GM19328 (cell line): ENCODE data around the gene CISD3.
"Not testable (repeated sequence)": the region's sequence is repeated elsewhere in the genome, so short reads cannot be mapped to it uniquely, and the experiment has no call there.

Experiments
- ATAC-seq: cut with Tn5 transposase; IDR thresholded peaks from one replicate; pipeline ENCODE4 v1.9.1; 2021; ENCODE audit warnings: mild to moderate bottlenecking, moderate library complexity; ENCODE audit not compliant: unreplicated experiment

CISD3 gene

DNA sequence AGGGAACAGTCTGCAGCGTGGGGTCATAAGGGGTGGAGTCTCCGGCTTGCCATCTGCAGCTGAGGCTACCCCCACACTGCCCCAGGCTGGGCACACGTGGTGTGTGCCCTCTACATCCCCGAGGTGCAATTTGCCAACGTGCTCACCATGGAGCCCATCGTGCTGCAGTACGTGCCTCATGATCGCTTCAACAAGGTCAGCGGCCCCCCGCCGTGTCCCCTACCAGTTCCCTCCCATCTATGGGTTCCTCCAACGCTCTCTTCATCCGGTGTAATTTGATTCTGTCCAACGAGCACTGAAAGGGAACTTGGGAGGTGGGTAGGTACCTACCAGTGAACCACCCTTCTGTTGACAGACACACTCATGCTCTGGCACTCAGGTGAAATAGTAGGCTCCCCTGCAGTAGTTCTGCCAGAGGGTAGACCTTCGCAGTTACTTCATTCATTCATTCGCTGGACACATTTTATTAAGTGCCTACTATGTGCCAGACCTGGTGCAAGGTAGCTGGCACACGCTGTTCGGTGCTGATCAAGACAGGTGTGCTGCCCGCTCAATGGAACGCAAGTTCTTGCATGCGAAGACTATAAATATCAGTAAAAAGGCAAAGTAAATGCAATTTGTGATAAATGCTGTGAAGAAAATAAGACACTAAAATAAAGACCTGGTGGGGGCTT, 22.3 kb upstream of the CISD3 start:
- no peak for ATAC-seq

DNA sequence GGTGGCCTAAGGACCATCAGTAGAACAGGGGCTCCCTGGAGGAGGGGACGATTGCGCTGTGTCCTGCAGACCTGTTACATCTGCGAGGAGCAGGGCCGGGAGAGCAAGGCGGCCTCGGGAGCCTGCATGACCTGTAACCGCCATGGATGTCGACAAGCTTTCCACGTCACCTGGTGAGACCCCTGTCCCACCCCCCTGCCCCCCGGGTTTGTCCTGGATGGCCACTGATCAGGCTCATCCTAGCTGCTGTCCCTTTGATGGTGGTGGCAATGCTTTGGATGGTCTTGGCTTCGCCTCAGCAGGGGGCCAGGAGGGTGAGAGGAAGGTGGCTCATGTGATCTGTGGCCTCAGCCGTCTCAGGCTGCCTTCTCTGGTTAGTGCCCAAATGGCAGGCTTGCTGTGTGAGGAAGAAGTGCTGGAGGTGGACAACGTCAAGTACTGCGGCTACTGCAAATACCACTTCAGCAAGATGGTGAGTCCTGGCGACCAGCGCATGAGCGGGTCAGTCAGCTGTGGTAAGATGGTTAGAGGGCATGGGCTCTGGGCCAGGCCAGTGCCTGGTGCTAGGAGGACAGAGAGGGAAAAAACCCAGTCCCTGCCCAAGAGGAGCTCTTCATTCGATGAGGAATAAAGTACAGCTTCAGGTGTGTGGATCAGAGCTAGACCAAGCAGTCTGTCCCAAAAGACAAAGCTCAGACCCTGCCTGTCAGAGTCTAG, 20.9 kb upstream of the CISD3 start:
- no peak for ATAC-seq

GRCh38 chr17:38709864-38710603, 20.1 kb upstream of the CISD3 start:
- no peak for ATAC-seq

- ATAC-seq = no peak
Measured at GRCh38 chr17:38710604-38710962, 19.6 kb upstream of the CISD3 start.

GRCh38 chr17:38710985-38711384, 19.2 kb upstream of the CISD3 start:
- ATAC-seq = no peak

DNA sequence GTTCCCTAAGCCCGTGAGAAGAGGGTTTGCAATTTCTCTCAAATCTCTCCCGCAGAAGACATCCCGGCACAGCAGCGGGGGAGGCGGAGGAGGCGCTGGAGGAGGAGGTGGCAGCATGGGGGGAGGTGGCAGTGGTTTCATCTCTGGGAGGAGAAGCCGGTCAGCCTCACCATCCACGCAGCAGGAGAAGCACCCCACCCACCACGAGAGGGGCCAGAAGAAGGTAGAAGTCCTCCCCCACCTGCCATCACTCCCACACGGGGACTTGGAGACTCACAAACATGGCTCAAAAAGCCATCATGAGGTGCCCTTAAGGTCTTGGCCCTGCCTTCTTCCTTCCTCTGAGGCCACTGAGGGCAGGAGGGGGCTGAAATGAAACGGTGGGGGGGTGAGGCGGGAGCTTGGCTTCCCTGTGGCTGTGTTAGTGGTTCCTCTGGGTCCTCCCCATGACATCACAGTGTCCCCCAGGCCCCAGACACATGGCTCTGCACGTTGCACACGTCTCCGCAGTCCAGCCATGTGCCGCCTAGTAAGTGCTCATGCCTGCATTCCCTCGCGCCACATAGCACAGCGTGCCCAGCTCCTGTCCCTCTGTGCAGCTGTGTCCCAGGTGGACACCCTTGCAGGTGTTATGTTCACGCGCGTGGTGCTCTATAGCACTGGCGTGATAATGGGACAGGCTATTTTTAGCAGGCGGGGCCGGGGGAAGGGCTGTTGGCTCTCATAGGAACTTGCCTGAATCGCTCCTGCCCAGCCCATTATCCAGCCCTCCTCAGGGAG, 18.2 kb upstream of the CISD3 start:
- ATAC-seq = no peak

DNA sequence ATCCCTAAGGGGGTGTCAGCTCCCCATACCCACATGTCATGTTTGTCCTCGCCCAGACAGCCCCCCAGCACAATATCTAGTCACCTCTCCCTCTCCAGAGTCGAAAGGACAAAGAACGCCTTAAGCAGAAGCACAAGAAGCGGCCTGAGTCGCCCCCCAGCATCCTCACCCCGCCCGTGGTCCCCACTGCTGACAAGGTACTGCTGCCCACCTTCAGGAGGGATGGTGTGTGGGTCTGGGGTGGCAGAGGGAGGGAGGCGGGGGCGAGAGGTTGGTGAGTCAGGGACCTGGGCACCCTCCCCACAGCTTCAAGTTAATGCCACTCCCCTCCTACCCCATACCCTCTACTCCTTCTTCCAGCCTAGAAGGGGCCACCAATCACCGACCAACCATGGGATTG, 17.5 kb upstream of the CISD3 start:
- ATAC-seq = no peak

DNA sequence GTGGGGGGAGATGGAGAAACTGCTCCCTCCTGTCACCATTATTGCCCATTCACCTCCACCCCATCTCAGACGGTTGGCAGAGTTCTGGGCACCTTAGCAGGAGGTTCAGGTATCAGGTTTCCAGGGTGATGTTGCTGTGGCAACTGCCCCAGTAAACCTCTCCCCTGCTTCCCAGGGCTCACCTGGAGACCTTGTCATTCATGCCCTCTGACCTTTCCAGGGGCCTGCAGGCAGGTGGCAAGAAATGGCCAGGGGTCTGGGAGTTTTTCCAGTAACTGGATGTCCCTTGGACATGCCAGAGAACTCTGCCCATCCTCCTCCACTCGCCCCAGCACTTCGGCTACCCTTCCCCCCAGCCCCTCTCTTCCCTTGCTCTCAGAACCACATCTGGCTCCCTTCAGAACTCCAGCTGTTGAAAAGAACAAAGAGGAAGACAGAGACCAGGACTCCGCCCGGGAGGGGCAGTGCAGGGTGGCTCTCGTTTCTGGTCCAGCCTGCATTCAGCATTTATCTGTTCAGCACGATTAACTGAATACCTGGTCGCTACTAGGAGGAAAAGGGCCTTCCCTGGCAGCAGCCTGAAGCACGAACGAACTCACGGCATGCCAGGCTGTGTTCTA, 16.6 kb upstream of the CISD3 start:
- no peak for ATAC-seq

GRCh38 chr17:38715216-38715943, 14.8 kb upstream of the CISD3 start:
- no peak for ATAC-seq

DNA sequence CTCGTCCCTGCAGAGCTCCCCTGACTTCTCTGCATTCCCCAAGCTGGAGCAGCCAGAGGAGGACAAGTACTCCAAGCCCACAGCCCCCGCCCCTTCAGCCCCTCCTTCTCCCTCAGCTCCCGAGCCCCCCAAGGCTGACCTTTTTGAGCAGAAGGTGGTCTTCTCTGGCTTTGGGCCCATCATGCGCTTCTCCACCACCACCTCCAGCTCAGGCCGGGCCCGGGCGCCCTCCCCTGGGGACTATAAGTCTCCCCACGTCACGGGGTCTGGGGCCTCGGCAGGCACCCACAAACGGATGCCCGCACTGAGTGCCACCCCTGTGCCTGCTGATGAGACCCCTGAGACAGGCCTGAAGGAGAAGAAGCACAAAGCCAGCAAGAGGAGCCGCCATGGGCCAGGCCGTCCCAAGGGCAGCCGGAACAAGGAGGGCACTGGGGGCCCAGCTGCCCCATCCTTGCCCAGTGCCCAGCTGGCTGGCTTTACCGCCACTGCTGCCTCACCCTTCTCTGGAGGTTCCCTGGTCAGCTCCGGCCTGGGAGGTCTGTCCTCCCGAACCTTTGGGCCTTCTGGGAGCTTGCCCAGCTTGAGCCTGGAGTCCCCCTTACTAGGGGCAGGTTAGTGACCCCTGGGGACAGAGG, 13.7 kb upstream of the CISD3 start:
- no peak for ATAC-seq

DNA sequence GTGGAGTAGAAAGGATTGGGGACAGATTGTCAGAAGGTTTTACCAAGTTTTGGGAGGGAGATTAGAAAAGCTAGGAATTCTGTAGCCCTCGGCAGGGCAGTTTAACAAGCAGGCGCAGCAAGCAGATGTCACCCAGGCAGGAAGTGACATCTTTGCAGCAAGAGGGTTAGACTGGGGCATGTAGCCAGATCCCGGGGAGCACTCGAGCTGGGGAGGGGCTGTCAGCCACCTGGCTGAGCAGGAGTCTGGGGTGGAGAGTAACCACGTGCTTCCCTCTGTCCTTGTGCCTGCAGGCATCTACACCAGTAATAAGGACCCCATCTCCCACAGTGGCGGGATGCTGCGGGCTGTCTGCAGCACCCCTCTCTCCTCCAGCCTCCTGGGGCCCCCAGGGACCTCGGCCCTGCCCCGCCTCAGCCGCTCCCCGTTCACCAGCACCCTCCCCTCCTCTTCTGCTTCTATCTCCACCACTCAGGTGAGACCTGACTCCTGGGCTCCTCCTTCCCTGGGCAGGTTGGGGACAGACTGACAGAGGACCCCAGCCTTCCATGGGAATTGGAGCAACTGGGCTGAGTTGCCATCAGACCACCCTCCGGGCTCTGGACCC, 12.9 kb upstream of the CISD3 start:
- ATAC-seq = no peak

GRCh38 chr17:38719289-38719942, 10.7 kb upstream of the CISD3 start:
- ATAC-seq = no peak

DNA sequence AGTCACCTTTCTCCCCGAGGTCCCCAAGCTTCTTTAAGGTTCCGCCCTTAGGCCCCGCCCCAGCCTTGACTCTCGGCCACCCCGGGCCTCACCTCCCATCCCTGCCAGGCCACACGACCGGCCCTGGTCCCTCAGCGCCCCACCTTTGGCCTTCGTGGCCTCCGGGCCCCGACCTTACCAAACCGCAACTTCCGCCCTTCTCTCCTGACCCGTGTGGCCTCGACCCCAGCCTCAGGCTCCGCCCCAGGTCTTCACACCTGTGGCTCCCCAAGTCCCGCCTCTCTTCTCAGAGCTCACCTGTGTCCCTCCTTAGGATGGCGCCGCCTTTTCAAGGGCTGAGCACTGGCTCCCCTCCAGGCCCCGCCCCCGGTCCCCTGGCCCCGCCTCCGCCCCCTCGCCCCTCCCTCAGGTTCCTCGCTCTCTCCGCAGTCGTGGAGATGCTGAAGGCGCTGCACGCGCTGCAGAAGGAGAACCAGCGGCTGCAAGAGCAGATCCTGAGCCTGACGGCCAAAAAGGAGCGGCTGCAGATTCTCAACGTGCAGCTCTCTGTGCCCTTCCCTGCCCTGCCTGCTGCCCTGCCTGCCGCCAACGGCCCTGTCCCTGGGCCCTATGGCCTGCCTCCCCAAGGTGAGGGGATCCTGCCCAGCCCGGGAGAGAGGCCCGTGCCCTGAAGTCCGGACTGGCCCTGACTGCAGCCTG, 10.0 kb upstream of the CISD3 start:
- no peak for ATAC-seq

GRCh38 chr17:38720941-38721340, 9.2 kb upstream of the CISD3 start:
- no peak for ATAC-seq

DNA sequence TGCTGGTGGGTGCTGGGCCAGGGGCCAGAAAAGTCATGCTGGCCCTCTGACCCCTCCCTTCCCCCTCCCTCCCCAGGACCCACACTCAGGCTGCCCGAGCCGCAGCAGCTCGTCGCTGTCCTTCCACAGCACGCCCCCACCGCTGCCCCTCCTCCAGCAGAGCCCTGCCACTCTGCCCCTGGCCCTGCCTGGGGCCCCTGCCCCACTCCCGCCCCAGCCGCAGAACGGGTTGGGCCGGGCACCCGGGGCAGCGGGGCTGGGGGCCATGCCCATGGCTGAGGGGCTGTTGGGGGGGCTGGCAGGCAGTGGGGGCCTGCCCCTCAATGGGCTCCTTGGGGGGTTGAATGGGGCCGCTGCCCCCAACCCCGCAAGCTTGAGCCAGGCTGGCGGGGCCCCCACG, 8.3 kb upstream of the CISD3 start:
- ATAC-seq = no peak

GRCh38 chr17:38724337-38724988, 5.7 kb upstream of the CISD3 start:
- ATAC-seq = no peak

DNA sequence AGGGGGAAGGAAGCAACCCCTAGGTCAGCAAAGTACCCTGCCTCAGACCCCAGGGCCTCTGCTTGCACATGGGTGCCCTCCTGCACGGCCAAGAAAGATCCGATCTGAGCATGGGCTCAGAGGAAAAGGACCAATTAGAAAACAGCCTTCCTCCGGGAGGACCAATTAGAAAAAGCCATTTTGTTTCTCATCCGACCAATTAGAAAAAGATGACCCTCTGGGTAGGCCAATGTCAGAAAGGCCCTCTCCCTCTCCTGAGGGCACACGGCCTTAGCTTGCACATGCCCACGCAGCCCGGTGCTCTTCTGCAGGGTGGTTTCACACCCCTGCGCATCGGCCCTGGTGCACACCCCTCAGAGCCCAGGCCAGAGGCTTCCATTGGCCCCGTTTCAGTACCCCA, 5.1 kb upstream of the CISD3 start:
- no peak for ATAC-seq

DNA sequence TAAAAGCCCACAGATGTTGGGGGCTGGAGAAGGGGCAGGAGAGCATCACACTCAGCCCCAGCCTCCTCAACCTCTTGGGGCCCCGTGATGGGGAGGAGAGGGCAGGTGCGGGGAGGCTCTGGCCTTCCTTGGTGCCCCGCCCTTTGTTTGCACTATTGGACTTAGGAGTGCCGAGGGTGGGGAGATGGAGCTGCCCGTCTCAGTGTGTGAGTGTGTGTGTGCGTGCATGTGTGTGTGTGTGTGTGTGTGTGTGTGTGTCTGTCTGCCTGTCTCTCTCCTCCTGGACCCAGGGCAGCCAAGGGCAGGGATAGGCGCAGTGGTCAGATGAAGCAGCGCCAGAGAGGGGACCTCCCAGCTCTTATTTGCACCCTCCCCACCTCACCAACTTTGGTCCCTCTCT, 4.0 kb upstream of the CISD3 start:
- ATAC-seq = not testable (repeated sequence)
